ENCODE measurements around the gene S100A12. TPM values are rescaled to one million over a fixed set of nuclear protein-coding genes. Genes with fewer than 3 reads are reported as not detected.

Gene S100A12
- total RNA-seq, 1 donor from 2014 or later, result 22.8 TPM

GRCh38 chr1:153403421-153404085 is 28.1 kb upstream of the S100A12 start:
- Histone ChIP-seq H3K36me3 (no peaks in the 10 kb centered on the region), H3K4me1 (no peaks in the 10 kb centered on the region), H3K4me3 (no peak overlapping the region), H3K27me3 (peaks cover 5% of the 10 kb centered on the region), H3K27ac (no peak overlapping the region), H3K9me3 (no peaks in the 10 kb centered on the region)
- intact Hi-C loops (cut with DNase I), result no loop called here
- ATAC-seq (no peak), DNase-seq (no peak)
- TF ChIP-seq CTCF (IDR thresholded peaks at IDR 0.05), result no peak

GRCh38 chr1:153402226-153402625 is 26.8 kb upstream of the S100A12 start:
- intact Hi-C loops (cut with DNase I), result no loop called here
- Histone ChIP-seq H3K27ac (no peak overlapping the region), H3K27me3 (peaks cover 3% of the 10 kb centered on the region), H3K36me3 (no peaks in the 10 kb centered on the region), H3K4me1 (no peaks in the 10 kb centered on the region), H3K4me3 (no peak overlapping the region), H3K9me3 (no peaks in the 10 kb centered on the region)
- no peak for DNase-seq
- TF ChIP-seq CTCF (IDR thresholded peaks at IDR 0.05), result no peak
- ATAC-seq, result no peak

GRCh38 chr1:153401461-153401860 is 26.0 kb upstream of the S100A12 start:
- no peaks in the 10 kb centered on the region for H3K36me3 ChIP-seq

GRCh38 chr1:153400244-153400643 is 24.8 kb upstream of the S100A12 start:
- Histone ChIP-seq H3K9me3 (no peaks in the 10 kb centered on the region), H3K4me3 (no peak overlapping the region), H3K27ac (no peak overlapping the region), H3K4me1 (no peaks in the 10 kb centered on the region), H3K36me3 (no peaks in the 10 kb centered on the region), H3K27me3 (no peaks in the 10 kb centered on the region)
- no peak for ATAC-seq
- intact Hi-C loops (cut with DNase I), result no loop called here
- no peak for TF ChIP-seq CTCF (IDR thresholded peaks at IDR 0.05)
- no peak for DNase-seq

More at GRCh38 chr1:153401461-153401860, 26.0 kb upstream of the S100A12 start:
- Histone ChIP-seq H3K27ac (no peak overlapping the region), H3K9me3 (no peaks in the 10 kb centered on the region), H3K27me3 (no peaks in the 10 kb centered on the region), H3K4me1 (no peaks in the 10 kb centered on the region), H3K4me3 (no peak overlapping the region)
- TF ChIP-seq CTCF (IDR thresholded peaks at IDR 0.05), result no peak
- DNase-seq (no peak), ATAC-seq (no peak)
- intact Hi-C loops (cut with DNase I), result no loop called here

- no peaks in the 10 kb centered on the region for H3K4me1 ChIP-seq
- no peak overlapping the region for H3K4me3 ChIP-seq
- intact Hi-C loops (cut with DNase I), result no loop called here
- TF ChIP-seq CTCF (IDR thresholded peaks at IDR 0.05), result no peak
- no peaks in the 10 kb centered on the region for H3K36me3 ChIP-seq
- ATAC-seq, result no peak
- no peak for DNase-seq
- no peaks in the 10 kb centered on the region for H3K9me3 ChIP-seq
- H3K27me3 ChIP-seq, result no peaks in the 10 kb centered on the region
- H3K27ac ChIP-seq, result no peak overlapping the region
Observed at GRCh38 chr1:153399401-153400055, 24.1 kb upstream of the S100A12 start.

Measured in upper lobe of right lung (tissue), 1 donor.